Measurements from ENCODE around the gene NIT1.

NIT1 gene

DNA sequence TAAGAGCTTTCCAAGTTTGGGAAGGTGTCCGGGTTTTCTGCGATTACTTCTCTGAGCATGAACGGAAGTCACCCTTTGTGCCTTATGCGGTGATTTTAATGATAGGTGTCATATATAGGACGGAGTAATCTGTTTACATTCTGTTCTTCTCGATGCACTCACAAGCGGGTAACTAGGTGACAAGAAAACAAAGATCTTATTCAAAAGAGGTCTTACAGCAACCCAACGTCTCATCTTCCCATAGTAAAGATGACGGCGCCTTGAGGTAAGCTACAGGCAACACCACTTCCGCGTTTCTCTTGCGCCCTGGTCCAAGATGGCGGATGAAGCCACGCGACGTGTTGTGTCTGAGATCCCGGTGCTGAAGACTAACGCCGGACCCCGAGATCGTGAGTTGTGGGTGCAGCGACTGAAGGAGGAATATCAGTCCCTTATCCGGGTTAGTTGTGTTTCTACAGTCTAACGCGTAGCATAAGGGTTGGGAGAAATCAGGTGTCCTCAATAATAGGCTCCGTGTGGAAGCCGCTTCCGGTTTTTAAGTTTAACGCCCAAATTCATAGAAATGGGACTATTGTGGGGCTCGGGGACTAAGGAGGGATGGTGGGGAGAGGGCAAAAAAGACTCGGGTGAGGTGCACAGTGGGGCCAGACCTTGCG is 35.9 kb downstream of the NIT1 start, which contains the start of gene UFC1:
Gene UFC1, plus strand, starts transcription at position 297 of the 656 bp plus-strand sequence. Its CDS starts 20 bp downstream, at position 317.
- DNase-seq (ENCODE audit: low read depth), result peak; percentile 70

DNA sequence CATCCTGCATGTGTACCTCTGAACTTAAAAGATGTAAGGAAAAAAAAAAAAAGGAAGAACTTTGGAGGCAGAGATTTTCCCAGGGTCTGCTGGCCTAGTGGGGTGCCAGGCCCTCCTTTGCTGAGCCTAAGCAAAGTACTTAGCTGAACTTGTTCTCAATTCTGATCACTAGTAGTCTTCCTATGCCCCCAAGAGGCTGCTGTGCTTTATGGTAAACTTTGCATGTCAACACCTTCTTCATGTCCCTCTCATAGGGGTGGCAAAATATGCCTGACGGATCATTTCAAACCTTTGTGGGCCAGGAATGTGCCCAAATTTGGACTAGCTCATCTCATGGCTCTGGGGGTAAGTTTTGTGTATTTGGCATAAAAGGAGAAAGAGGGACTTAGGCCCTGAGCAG is 40.0 kb downstream of the NIT1 start:
- DNase-seq (ENCODE audit: low read depth), result no peak

GRCh38 chr1:161158316-161159010 is 40.6 kb downstream of the NIT1 start:
- DNase-seq (ENCODE audit: low read depth), result no peak

DNA sequence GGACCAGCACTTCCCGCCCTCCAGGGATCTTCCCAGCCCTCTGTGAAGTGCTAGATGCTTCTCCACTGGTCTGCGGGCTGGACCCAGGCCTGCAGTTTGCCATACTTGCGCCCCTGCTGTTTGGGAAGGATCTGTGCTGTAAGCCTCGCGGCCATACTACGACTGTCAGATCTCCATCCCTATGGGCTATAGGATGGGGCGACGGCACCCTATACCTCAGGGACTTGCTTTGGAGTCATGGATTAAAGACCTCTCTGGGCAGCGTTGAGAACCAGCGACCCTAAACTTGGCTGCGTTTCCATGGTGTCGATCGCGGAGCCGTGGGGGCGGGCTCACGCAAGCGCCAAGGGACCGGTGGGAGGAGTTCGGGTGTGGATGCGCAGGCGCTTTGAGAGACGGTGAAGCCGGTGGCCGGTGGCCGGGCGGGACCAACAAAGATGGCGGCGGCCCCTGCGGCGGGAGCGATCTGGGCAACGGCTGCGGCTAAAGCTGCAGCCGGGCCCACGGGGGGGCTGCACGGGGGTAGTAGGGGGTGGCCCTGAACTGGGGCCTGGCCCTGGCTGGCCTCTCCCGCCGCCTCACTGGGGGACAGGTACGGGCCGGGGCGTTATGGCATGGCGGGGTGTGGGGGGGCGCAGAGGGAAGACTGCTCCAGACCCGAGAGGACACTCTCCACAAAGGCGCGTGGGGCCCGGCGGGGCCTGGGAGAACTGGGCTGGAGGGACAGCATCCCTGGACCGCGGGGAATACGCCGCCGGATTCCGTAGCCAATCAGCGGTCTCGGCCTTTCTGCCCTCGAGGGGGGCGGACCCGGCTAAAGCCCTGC is 41.4 kb downstream of the NIT1 start, which contains the start of gene USP21:
Gene USP21, plus strand, starts transcription at position 414 of the 826 bp plus-strand sequence. CDS start 1,141 bp downstream, outside the sequence.
- peak; percentile 86 for DNase-seq (ENCODE audit: low read depth)

DNA sequence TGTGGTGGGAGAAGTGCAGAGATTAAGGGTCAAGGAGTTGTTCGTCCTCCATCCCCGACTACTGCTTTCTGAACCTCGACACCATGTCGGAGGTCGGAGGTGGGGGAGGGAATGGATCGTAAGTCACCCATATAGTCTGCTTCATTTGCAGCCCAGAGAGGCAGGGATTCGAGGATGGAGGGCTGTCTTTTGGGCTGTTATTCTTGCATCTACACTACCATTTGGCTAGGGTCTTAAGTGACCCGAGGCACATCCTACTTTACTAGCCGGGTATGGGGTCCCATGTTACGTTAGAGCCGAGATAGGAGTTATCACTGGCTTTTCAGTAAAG is 42.0 kb downstream of the NIT1 start:
- no peak for DNase-seq (ENCODE audit: low read depth)

GRCh38 chr1:161160671-161161145 is 42.8 kb downstream of the NIT1 start:
- DNase-seq (ENCODE audit: low read depth), result no peak

DNA sequence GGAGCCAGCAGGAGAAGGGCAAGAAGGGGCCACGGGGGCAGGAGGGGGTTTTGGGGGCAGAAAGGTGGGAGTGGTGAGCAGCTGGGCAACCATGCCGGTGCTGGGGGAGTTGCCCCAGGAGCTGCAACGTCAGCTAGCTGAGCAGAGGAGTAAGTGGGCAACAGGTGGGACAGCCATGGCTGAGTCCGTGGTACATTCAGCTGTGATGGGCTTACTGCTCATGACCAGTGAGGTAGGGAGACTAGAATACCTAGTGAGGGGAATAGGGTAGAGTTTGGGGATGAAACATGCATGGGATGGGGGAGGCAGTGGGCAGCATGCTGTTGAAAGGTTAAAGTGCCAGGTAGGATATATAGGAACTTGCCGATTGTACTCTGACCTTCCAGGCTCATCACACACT is 43.7 kb downstream of the NIT1 start:
- DNase-seq (ENCODE audit: low read depth), result no peak

GRCh38 chr1:161162052-161162451 is 44.1 kb downstream of the NIT1 start:
- no peak for DNase-seq (ENCODE audit: low read depth)

- no peak for DNase-seq (ENCODE audit: low read depth)
These were observed 44.9 kb downstream of the NIT1 start for GRCh38 chr1:161162806-161163205.

DNA sequence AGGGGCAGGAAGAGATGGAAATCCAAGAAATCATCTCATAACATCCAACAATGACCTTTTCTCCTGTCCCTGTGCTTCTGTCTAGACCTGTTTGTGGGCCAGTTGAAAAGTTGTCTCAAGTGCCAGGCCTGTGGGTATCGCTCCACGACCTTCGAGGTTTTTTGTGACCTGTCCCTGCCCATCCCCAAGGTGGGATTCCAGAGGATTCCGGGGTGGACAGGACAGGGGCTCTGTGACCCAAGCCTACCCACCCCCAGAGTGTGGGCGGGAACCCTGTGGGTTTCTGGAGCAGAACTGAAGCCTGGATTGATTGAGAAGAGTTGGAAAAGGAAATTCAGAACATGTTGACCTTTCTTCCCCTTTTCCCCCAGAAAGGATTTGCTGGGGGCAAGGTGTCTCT is 45.9 kb downstream of the NIT1 start:
- DNase-seq (ENCODE audit: low read depth), result no peak

DNA sequence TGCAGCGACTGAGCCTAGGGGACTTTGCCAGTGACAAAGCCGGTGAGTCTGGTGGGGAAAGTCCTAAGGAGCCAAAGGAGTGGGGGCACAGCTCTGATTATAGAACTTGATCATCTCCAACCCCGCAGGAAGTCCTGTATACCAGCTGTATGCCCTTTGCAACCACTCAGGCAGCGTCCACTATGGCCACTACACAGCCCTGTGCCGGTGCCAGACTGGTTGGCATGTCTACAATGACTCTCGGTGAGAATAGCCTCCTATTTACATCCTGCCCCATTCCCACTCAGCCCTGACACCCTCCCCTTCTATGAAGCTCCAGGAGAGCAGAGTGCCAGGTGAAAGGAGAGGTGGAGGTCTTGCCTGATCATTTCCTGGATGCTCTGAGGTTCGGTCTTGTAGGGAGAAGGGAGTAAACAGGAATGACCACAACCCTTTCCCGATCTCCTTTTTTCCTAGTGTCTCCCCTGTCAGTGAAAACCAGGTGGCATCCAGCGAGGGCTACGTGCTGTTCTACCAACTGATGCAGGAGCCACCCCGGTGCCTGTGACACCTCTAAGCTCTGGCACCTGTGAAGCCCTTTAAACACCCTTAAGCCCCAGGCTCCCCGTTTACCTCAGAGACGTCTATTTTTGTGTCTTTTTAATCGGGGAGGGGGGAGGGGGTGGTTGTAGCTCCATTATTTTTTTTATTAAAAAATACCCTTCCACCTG is 47.2 kb downstream of the NIT1 start:
- DNase-seq (ENCODE audit: low read depth), result no peak

DNA sequence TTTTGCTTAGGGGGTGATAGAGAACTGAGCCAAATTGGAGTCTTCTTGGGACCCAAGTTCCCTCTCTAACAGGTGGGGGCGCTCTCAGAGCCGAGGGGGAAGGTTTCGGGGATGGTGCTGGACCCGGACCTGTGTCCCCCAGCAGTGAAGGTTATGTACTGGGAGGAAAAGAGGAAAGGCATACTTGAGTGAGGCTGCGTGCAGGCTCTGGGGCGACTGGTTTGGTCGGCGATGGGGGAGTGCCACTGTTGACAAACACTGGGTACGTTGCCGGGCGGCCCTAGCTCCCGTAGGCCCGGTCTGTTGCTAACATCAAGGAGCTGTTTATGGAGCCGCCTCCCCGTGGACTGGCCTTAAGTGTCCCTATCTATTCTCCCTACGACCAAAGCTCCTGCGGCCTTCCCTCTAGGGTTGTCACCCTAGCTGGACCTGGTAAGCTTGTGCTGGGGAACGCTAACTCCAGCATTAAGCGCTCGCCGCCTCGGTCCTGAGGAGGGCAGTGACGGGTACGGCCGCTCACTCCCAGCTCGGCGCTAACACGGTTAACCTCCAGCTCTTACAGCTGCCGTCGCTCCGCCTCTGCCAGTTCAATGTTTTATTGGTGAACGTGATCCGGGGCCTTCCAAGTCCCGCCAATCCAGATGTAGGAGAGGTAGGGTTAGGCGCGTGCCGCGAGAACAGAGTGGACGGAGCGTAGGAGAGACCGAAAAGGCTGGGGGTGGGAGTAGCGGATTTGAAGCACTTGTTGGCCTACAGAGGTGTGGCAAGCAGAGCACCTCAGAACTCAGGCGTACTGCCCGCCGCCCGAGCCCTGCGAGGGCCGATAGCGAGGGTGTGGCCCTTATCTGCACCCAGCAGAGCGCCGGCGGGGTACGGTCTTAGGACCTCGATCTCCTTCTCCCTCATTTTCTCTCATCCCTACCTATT is 48.1 kb downstream of the NIT1 start, which contains the start of gene PPOX:
Gene PPOX, plus strand, starts transcription at position 685 of the 927 bp plus-strand sequence. CDS start 422 bp downstream, outside the sequence.
- DNase-seq (ENCODE audit: low read depth), result peak; percentile 85

DNA sequence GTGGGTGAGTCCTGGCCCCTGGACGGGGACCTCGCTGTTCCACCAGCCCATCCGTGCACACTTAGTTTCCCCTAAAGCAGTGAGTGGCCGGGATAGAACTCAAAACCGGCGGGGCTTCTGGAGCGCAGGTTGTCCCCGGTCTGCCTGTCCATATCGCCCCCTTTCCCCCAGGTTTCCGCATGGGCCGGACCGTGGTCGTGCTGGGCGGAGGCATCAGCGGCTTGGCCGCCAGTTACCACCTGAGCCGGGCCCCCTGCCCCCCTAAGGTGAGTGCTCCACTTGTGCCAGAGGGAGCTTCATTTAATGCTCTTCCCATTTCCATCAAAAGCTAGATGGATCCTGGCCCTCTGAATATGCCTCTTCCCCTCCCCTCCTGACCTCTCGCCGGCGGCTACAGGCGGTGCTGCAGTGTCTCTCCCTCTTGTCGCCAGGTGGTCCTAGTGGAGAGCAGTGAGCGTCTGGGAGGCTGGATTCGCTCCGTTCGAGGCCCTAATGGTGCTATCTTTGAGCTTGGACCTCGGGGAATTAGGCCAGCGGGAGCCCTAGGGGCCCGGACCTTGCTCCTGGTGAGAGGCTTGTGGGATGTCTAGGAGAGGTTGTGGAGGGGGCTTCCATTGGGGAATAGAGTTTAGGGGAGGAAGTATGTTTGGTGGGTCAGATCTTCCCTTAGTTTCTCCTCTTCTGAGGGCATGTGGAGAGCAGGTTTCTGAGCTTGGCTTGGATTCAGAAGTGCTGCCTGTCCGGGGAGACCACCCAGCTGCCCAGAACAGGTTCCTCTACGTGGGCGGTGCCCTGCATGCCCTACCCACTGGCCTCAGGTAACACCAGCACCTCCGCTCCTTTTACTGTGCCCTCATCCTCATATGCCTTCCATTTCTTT is 49.0 kb downstream of the NIT1 start:
- DNase-seq (ENCODE audit: low read depth), result no peak

DNA sequence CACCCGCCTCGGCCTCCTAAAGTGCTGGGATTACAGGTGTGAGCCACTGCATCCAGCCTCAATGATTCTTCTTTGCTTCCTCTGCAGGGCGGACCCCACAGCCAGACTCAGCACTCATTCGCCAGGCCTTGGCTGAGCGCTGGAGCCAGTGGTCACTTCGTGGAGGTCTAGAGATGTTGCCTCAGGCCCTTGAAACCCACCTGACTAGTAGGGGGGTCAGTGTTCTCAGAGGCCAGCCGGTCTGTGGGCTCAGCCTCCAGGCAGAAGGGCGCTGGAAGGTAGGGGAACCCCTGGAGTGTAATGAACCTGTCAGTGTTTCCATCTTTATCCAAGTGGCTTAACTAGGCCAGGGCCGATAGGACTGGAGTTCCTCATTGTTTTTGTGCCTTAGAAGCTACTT is 51.0 kb downstream of the NIT1 start:
- no peak for DNase-seq (ENCODE audit: low read depth)

Data from activated T-helper 9 cell treated with anti-CD3 and anti-CD28 coated beads, Interleukin-2, amount 50 U/mL, for 16 hours (primary cell).